Activated CD4-positive, alpha-beta T cell treated with anti-CD3 and anti-CD28 coated beads for 48 hours (primary cell): ENCODE measurements around the gene ZNF853.

Experiments used
- DNase-seq: peaks from one replicate; pipeline ENCODE4 v3.0.0-alpha.2; 2020

The ZNF853 gene

GRCh38 chr7:6637544-6638229, 22.3 kb downstream of the ZNF853 start:
- peak; percentile 62 for DNase-seq

- DNase-seq = no peak
Observed at GRCh38 chr7:6639032-6639431, 23.6 kb downstream of the ZNF853 start.

- DNase-seq = no peak
Observed at GRCh38 chr7:6639627-6640026, 24.2 kb downstream of the ZNF853 start.

- peak; percentile 73 for DNase-seq
Observed at GRCh38 chr7:6640246-6640721, 24.9 kb downstream of the ZNF853 start.

- no peak for DNase-seq
Observed at GRCh38 chr7:6641305-6642035, 26.1 kb downstream of the ZNF853 start.

- DNase-seq = no peak
Observed at GRCh38 chr7:6642239-6642839, 26.9 kb downstream of the ZNF853 start.

GRCh38 chr7:6642861-6643640, 27.6 kb downstream of the ZNF853 start:
- no peak for DNase-seq

- no peak for DNase-seq
Observed at GRCh38 chr7:6643915-6644625, 28.7 kb downstream of the ZNF853 start.

- DNase-seq = no peak
Observed at GRCh38 chr7:6644728-6645127, 29.3 kb downstream of the ZNF853 start.

GRCh38 chr7:6646465-6646864, 31.1 kb downstream of the ZNF853 start:
- no peak for DNase-seq

GRCh38 chr7:6647080-6647479, 31.7 kb downstream of the ZNF853 start:
- DNase-seq = no peak

GRCh38 chr7:6647541-6647940, 32.1 kb downstream of the ZNF853 start:
- no peak for DNase-seq

GRCh38 chr7:6648066-6648814, 32.8 kb downstream of the ZNF853 start:
- no peak for DNase-seq

GRCh38 chr7:6648815-6649104, 33.4 kb downstream of the ZNF853 start:
- no peak for DNase-seq

- no peak for DNase-seq
Observed at GRCh38 chr7:6649241-6649961, 34.0 kb downstream of the ZNF853 start.

GRCh38 chr7:6650086-6650485, 34.7 kb downstream of the ZNF853 start:
- no peak for DNase-seq

- DNase-seq = no peak
Observed at GRCh38 chr7:6650521-6651011, 35.2 kb downstream of the ZNF853 start.

- DNase-seq = no peak
Observed at GRCh38 chr7:6651851-6652445, 36.5 kb downstream of the ZNF853 start.

GRCh38 chr7:6652446-6653011, 37.1 kb downstream of the ZNF853 start:
- DNase-seq = no peak
